DOHH2 (cell line): ENCODE results near the gene PHAF1.

Experiments
- H3F3A ChIP-seq: fragments of 200-600 bp; sonication (generic), shearing (Covaris generic); 2 replicates; pipeline ENCODE4 v1.6.0; 2016; ENCODE audit warnings: antibody characterized with exemption, mild to moderate bottlenecking; ENCODE audit not compliant: control insufficient read depth, insufficient read depth
- H3K27ac ChIP-seq: fragments of 200-600 bp; sonication (generic); 2 replicates; pipeline ENCODE4 v1.5.1; 2014; ENCODE audit warnings: low read depth, mild to moderate bottlenecking, low read length, moderate library complexity
- H3K27me3 ChIP-seq: fragments of 200-600 bp; sonication (generic); 2 replicates; pipeline ENCODE4 v1.6.1; 2014; ENCODE audit warnings: mild to moderate bottlenecking, low read length, mixed read lengths; ENCODE audit not compliant: control insufficient read depth
- H3K36me3 ChIP-seq: fragments of 200-600 bp; sonication (generic); 2 replicates; pipeline ENCODE4 v1.6.1; 2014; ENCODE audit warnings: mild to moderate bottlenecking, low read length, moderate library complexity, mixed read lengths; ENCODE audit not compliant: control insufficient read depth
- H3K4me1 ChIP-seq: fragments of 200-600 bp; sonication (generic); 2 replicates; pipeline ENCODE4 v1.6.1; 2014; ENCODE audit warnings: mild to moderate bottlenecking, low read length, mixed read lengths; ENCODE audit not compliant: control insufficient read depth
- H3K4me2 ChIP-seq: fragments of 200-600 bp; sonication (generic); 2 replicates; pipeline ENCODE4 v1.6.0; 2014; ENCODE audit warnings: mild to moderate bottlenecking, low read length, moderate library complexity
- H3K4me3 ChIP-seq: fragments of 200-600 bp; sonication (generic); 2 replicates; pipeline ENCODE4 v1.5.1; 2014; ENCODE audit warnings: mild to moderate bottlenecking, low read length, mixed read lengths
- H3K79me2 ChIP-seq: fragments of 200-600 bp; sonication (generic); 2 replicates; pipeline ENCODE4 v1.6.1; 2014; ENCODE audit warnings: mild to moderate bottlenecking, low read length, mixed read lengths; ENCODE audit not compliant: control insufficient read depth
- H3K9me2 ChIP-seq: fragments of 200-600 bp; sonication (generic); replicated peaks from 2 replicates; pipeline ENCODE4 v1.6.1; 2014; ENCODE audit warnings: mild to moderate bottlenecking, low read length, mixed read lengths; ENCODE audit not compliant: control insufficient read depth
- H3K9me3 ChIP-seq: fragments of 200-600 bp; sonication (generic); 2 replicates; pipeline ENCODE4 v1.6.1; 2014; ENCODE audit warnings: antibody characterized with exemption, low read length, mixed read lengths; ENCODE audit not compliant: control insufficient read depth, insufficient read depth
- H4K20me1 ChIP-seq: fragments of 200-600 bp; sonication (generic); 2 replicates; pipeline ENCODE4 v1.6.0; 2014; ENCODE audit warnings: low read depth, mild to moderate bottlenecking, antibody characterized with exemption, low read length, moderate library complexity; ENCODE audit not compliant: control insufficient read depth, insufficient read depth
- EZH2phosphoT487 ChIP-seq: fragments of 200-600 bp; sonication (generic); IDR thresholded peaks from 2 replicates; pipeline ENCODE4 v1.6.1; 2017; ENCODE audit warnings: borderline replicate concordance, mild to moderate bottlenecking, antibody characterized with exemption, low read length, moderate library complexity, mixed read lengths
- TF ChIP-seq, protein P1 (sequence below): fragments of 200-600 bp; sonication (generic); IDR thresholded peaks from one replicate; pipeline ENCODE4 v1.5.1; 2014; ENCODE audit warnings: antibody characterized with exemption, mild to moderate bottlenecking, low read depth, low read length; ENCODE audit not compliant: poor library complexity, severe bottlenecking

PHAF1 gene

DNA sequence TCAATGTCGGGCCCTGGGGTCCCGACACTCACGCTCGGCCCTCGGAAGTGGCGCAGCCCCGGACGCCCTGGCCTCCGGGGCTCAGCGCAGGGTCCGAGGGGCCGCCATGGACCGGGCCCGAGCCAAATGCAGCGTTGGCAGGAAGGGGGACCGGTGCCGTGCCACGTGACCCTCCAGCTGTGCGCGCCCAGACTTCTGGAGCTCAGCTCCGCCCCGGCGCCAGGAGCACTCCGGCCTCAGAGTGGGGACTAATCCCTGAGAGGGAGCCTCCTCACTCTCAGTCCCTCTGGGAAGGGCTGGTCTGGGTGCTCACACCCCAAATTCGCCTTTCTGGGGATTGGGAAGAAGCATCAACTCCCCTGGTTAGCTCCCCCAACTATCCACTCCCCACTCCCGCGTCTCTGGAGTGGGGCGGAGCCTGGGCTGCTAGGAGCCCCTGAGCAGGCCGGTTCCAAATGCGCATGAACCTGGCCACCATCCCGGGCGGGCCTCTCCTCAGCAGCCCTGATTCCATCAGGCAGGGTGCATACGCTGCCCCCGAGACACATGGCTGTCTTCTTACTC is 41.2 kb downstream of the PHAF1 start, which contains the start of gene B3GNT9:
Gene B3GNT9 (minus strand): TSS at position 166 of the 564 bp plus-strand sequence. CDS start 513 bp downstream, outside the sequence.
- Histone ChIP-seq H3K4me2 (peak within 1 kb of the TSS; percentile 49), H4K20me1 (no peaks in the 10 kb centered on the region; the same call in 1 of the 2 replicates), H3K4me3 (peak within 1 kb of the TSS; percentile 44), H3F3A (no peaks in the 10 kb centered on the region; the same call in 1 of the 2 replicates), H3K4me1 (peaks cover 12% of the 10 kb centered on the region; the same call in 1 of the 2 replicates), H3K27me3 (peaks cover 18% of the 10 kb centered on the region), H3K9me3 (no peaks in the 10 kb centered on the region), H3K36me3 (peaks cover 15% of the 10 kb centered on the region; the same call in 1 of the 2 replicates), H3K79me2 (no peaks in the 10 kb centered on the region), H3K9me2 (no peaks in the 10 kb centered on the region), H3K27ac (no peak within 1 kb of the TSS)
- TF ChIP-seq EZH2phosphoT487: no peak
- TF ChIP-seq, protein P1, sequence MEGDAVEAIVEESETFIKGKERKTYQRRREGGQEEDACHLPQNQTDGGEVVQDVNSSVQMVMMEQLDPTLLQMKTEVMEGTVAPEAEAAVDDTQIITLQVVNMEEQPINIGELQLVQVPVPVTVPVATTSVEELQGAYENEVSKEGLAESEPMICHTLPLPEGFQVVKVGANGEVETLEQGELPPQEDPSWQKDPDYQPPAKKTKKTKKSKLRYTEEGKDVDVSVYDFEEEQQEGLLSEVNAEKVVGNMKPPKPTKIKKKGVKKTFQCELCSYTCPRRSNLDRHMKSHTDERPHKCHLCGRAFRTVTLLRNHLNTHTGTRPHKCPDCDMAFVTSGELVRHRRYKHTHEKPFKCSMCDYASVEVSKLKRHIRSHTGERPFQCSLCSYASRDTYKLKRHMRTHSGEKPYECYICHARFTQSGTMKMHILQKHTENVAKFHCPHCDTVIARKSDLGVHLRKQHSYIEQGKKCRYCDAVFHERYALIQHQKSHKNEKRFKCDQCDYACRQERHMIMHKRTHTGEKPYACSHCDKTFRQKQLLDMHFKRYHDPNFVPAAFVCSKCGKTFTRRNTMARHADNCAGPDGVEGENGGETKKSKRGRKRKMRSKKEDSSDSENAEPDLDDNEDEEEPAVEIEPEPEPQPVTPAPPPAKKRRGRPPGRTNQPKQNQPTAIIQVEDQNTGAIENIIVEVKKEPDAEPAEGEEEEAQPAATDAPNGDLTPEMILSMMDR: no peak

GRCh38 chr16:67151431-67152097 is 41.8 kb downstream of the PHAF1 start:
- peaks cover 12% of the 10 kb centered on the region; the same call in 1 of the 2 replicates for H3K4me1 ChIP-seq
- 0 out of 2 replicates have a peak overlapping the region, but pooled peaks have one; percentile 49 for H3K4me2 ChIP-seq
- H3K4me3 ChIP-seq: no peak overlapping the region
- no peaks in the 10 kb centered on the region; the same call in 1 of the 2 replicates for H3F3A ChIP-seq
- peaks cover 20% of the 10 kb centered on the region for H3K27me3 ChIP-seq
- H4K20me1 ChIP-seq: peaks cover under 1% of the 10 kb centered on the region; the same call in 1 of the 2 replicates
- no peaks in the 10 kb centered on the region for H3K9me2 ChIP-seq
- no peak for TF ChIP-seq EZH2phosphoT487
- TF ChIP-seq, protein P1: no peak
- peaks cover 14% of the 10 kb centered on the region; the same call in 1 of the 2 replicates for H3K36me3 ChIP-seq
- no peak overlapping the region for H3K27ac ChIP-seq
- H3K9me3 ChIP-seq: no peaks in the 10 kb centered on the region
- H3K79me2 ChIP-seq: no peaks in the 10 kb centered on the region

- Histone ChIP-seq H3F3A (peaks cover 13% of the 10 kb centered on the region), H3K9me3 (no peaks in the 10 kb centered on the region), H3K27me3 (peaks cover 23% of the 10 kb centered on the region), H3K4me1 (peaks cover 30% of the 10 kb centered on the region), H3K4me2 (peak overlapping the region; percentile 55), H3K9me2 (no peaks in the 10 kb centered on the region), H3K4me3 (0 out of 2 replicates have a peak overlapping the region, but pooled peaks have one; percentile 31), H4K20me1 (peaks cover 9% of the 10 kb centered on the region; the same call in 1 of the 2 replicates), H3K36me3 (no peaks in the 10 kb centered on the region), H3K79me2 (no peaks in the 10 kb centered on the region), H3K27ac (no peak overlapping the region)
- no peak for TF ChIP-seq EZH2phosphoT487
- TF ChIP-seq, protein P1: no peak
These were observed 45.0 kb downstream of the PHAF1 start for GRCh38 chr16:67154578-67155294.
